Stimulated activated CD4-positive, alpha-beta T cell treated with anti-CD3 and anti-CD28 coated beads, TNF-alpha, amount 100 ng/mL, for 4 hours (primary cell): Measurements from ENCODE around the gene SKI.

ENCODE experiments used
- DNase-seq, 3 experiments: peaks; one replicate each; pipeline ENCODE4 v3.0.0-alpha.2; 2020; ENCODE audit warnings: low read depth in 3 of 3

Gene SKI

GRCh38 chr1:2228157-2228594, at the start of gene SKI:
SKI (plus strand) TSS chr1:2228319; CDS start chr1:2228767, 448 bp downstream.
- no peak for DNase-seq

- DNase-seq = no peak
Observed at GRCh38 chr1:2178875-2179274, 49.2 kb upstream of the SKI start.

- DNase-seq = no peak
Observed at GRCh38 chr1:2179283-2180013, 48.7 kb upstream of the SKI start.

GRCh38 chr1:2180297-2181245, 47.5 kb upstream of the SKI start:
- no peak for DNase-seq

GRCh38 chr1:2181271-2181670, 46.8 kb upstream of the SKI start:
- DNase-seq = no peak

- DNase-seq = no peak
Observed at GRCh38 chr1:2181752-2182151, 46.4 kb upstream of the SKI start.

GRCh38 chr1:2182376-2182775, 45.7 kb upstream of the SKI start:
- no peak for DNase-seq

- no peak for DNase-seq
Observed at GRCh38 chr1:2183937-2184334, 44.2 kb upstream of the SKI start.

GRCh38 chr1:2184531-2184930, 43.6 kb upstream of the SKI start:
- DNase-seq = no peak

GRCh38 chr1:2184934-2185333, 43.2 kb upstream of the SKI start:
- DNase-seq = no peak

- no peak for DNase-seq
Observed at GRCh38 chr1:2185880-2186855, 42.0 kb upstream of the SKI start.

GRCh38 chr1:2186901-2187300, 41.2 kb upstream of the SKI start:
- DNase-seq = no peak

- DNase-seq = no peak
Observed at GRCh38 chr1:2187619-2188018, 40.5 kb upstream of the SKI start.

- no peak for DNase-seq
Observed at GRCh38 chr1:2188336-2188735, 39.8 kb upstream of the SKI start.

- peak; percentile 78 to 85 (median 82) for DNase-seq
Observed at GRCh38 chr1:2189459-2190425, 38.4 kb upstream of the SKI start.

- no peak for DNase-seq
Observed at GRCh38 chr1:2190491-2190976, 37.6 kb upstream of the SKI start.

- no peak for DNase-seq
Observed at GRCh38 chr1:2192031-2192995, 35.8 kb upstream of the SKI start.

- no peak for DNase-seq
Observed at GRCh38 chr1:2193514-2194281, 34.4 kb upstream of the SKI start.
